CD4-positive, alpha-beta T cell (primary cell): ENCODE results near the gene EIF5AL1. TPM values are rescaled to one million over a fixed set of nuclear protein-coding genes. Genes with fewer than 3 reads are reported as not detected.

Experiments used
- ATAC-seq: fragments of 200-7000 bp; cut with Tn5 transposase; one replicate; pipeline ENCODE4 v1.10.0; 2022; ENCODE audit warnings: mild to moderate bottlenecking; ENCODE audit not compliant: poor library complexity
- CTCF ChIA-PET: fragments of 350-600 bp; sonication (Branson Sonifier 250); formaldehyde crosslinking; loops from one replicate; lab custom pipeline; 2021; ENCODE audit warnings: antibody characterized with exemption, inconsistent platforms; lab: Charles Lee
- POLR2A ChIA-PET: fragments of 350-600 bp; sonication (Branson Sonifier 250); formaldehyde crosslinking; loops from one replicate; lab custom pipeline; 2021; ENCODE audit warnings: antibody characterized with exemption, inconsistent platforms; lab: Charles Lee
- DNase-seq, 14 experiments: peaks; one replicate each; pipeline ENCODE4 v3.0.0-alpha.2; 2013 to 2020; ENCODE audit warnings: mixed read lengths in 2 of 14
- H3K27ac ChIP-seq, 2 donors: one replicate each; pipeline versions ENCODE4 v1.5.1 to v1.7.0; 2013; ENCODE audit warnings: low read length in 2 of 2, low read depth in 1 of 2, mild to moderate bottlenecking in 1 of 2
- H3K27me3 ChIP-seq, 2 experiments: 1 replicate in 1 of 2; 2 replicates in 1 of 2; pipeline versions ENCODE4 v1.6.1 to v1.7.0; 2013; ENCODE audit warnings: low read length in 2 of 2, control low read depth in 1 of 2, mild to moderate bottlenecking in 1 of 2, moderate library complexity in 1 of 2; ENCODE audit not compliant: insufficient read depth in 2 of 2, control insufficient read depth in 1 of 2
- H3K36me3 ChIP-seq: one replicate; pipeline ENCODE4 v1.6.1; 2013; ENCODE audit warnings: low read length, control low read depth; ENCODE audit not compliant: insufficient read depth
- H3K4me1 ChIP-seq: one replicate; pipeline ENCODE4 v1.6.1; 2013; ENCODE audit warnings: low read length, control low read depth; ENCODE audit not compliant: insufficient read depth
- H3K4me3 ChIP-seq: one replicate; pipeline ENCODE4 v1.5.1; 2013; ENCODE audit warnings: mild to moderate bottlenecking, low read length, moderate library complexity
- H3K9me3 ChIP-seq, 2 experiments: 1 replicate in 1 of 2; 2 replicates in 1 of 2; pipeline versions ENCODE4 v1.6.1 to v1.7.0; 2013; ENCODE audit warnings: low read length in 2 of 2, mild to moderate bottlenecking in 2 of 2, control low read depth in 1 of 2, moderate library complexity in 1 of 2; ENCODE audit not compliant: control insufficient read depth in 1 of 2, insufficient read depth in 1 of 2
- H3K27ac Mint-ChIP-seq: one replicate; pipeline ENCODE4 v1.8.0; 2020; ENCODE audit warnings: mixed read lengths
- H3K27me3 Mint-ChIP-seq: one replicate; pipeline ENCODE4 v1.8.0; 2021; ENCODE audit warnings: mixed read lengths
- H3K36me3 Mint-ChIP-seq: one replicate; pipeline ENCODE4 v1.8.0; 2021; ENCODE audit warnings: low read depth, mixed read lengths
- H3K4me1 Mint-ChIP-seq: one replicate; pipeline ENCODE4 v1.8.0; 2021; ENCODE audit warnings: low read depth, mixed read lengths
- H3K4me3 Mint-ChIP-seq: one replicate; pipeline ENCODE4 v1.8.0; 2020; ENCODE audit warnings: mild to moderate bottlenecking, mixed read lengths
- H3K9me3 Mint-ChIP-seq: one replicate; pipeline ENCODE4 v1.8.0; 2020; ENCODE audit warnings: mixed read lengths
- intact Hi-C, 2 experiments: fragments of 100-400 bp; cut with DNase I in 1 of 2; cut with micrococcal nuclease in 1 of 2; formaldehyde crosslinking; loops; one replicate each; pipeline versions ENCODE4 v1.15.1 to v1.9.0; 2023 to 2025; cut with DNase I, micrococcal nuclease
- total RNA-seq, 174 experiments: library from RNA in 2 of 174; stranded (reverse) in 2 of 174; gene quantifications; one replicate each; pipeline ENCODE4 v1.2.3 and lab custom pipeline; 2021 to 2026
- TF ChIP-seq, protein P1 (sequence below): fragments of 200-600 bp; IDR thresholded peaks from one replicate; pipeline ENCODE4 v1.8.0; 2022; ENCODE audit warnings: antibody characterized with exemption, mild to moderate bottlenecking

EIF5AL1 gene
- total RNA-seq, 2 experiments from 2014 or later, result 0.11 to 0.14 TPM

DNA sequence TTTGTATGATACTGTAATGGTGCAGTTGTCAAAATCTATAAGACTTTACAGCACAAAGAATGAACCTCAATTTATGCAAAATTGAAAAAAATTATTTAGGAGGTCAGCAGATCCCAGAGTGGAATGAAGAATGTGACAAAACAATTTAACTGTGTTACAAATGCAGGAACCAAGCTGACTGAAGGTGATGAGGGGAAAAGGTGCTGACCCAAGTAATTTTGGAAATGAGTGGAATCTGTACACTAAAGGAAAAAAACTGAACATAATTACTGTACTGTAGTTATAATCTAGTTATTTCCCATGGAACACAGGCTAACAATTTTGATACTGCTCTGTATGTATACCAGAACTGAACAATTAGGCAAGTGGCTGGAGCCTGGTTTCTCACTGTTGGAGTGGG lies 35.7 kb upstream of the EIF5AL1 start:
- no peaks in the 10 kb centered on the region for H3K36me3 Mint-ChIP-seq
- Histone ChIP-seq H3K4me1 (no peaks in the 10 kb centered on the region), H3K36me3 (no peaks in the 10 kb centered on the region), H3K27ac (no peak overlapping the region), H3K4me3 (no peak overlapping the region), H3K27me3 (peaks cover 3 to 10% of the 10 kb centered on the region in 2 experiments), H3K9me3 (no peaks in the 10 kb centered on the region)
- peaks cover 17% of the 10 kb centered on the region for H3K27me3 Mint-ChIP-seq
- H3K9me3 Mint-ChIP-seq, result no peaks in the 10 kb centered on the region
- intact Hi-C loops, result no loop called here
- no peaks in the 10 kb centered on the region for H3K4me1 Mint-ChIP-seq
- DNase-seq (no peak), ATAC-seq (no peak)
- no peak overlapping the region for H3K27ac Mint-ChIP-seq
- ChIA-PET CTCF (interaction anchor here (1.2 kb wide), 1 partner anchor 9 kb away, joined by 3 read pairs; no protein-coding TSS in a partner anchor), POLR2A (no interaction called here)
- H3K4me3 Mint-ChIP-seq, result no peak overlapping the region
- TF ChIP-seq, protein P1, sequence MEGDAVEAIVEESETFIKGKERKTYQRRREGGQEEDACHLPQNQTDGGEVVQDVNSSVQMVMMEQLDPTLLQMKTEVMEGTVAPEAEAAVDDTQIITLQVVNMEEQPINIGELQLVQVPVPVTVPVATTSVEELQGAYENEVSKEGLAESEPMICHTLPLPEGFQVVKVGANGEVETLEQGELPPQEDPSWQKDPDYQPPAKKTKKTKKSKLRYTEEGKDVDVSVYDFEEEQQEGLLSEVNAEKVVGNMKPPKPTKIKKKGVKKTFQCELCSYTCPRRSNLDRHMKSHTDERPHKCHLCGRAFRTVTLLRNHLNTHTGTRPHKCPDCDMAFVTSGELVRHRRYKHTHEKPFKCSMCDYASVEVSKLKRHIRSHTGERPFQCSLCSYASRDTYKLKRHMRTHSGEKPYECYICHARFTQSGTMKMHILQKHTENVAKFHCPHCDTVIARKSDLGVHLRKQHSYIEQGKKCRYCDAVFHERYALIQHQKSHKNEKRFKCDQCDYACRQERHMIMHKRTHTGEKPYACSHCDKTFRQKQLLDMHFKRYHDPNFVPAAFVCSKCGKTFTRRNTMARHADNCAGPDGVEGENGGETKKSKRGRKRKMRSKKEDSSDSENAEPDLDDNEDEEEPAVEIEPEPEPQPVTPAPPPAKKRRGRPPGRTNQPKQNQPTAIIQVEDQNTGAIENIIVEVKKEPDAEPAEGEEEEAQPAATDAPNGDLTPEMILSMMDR, result no peak

DNA sequence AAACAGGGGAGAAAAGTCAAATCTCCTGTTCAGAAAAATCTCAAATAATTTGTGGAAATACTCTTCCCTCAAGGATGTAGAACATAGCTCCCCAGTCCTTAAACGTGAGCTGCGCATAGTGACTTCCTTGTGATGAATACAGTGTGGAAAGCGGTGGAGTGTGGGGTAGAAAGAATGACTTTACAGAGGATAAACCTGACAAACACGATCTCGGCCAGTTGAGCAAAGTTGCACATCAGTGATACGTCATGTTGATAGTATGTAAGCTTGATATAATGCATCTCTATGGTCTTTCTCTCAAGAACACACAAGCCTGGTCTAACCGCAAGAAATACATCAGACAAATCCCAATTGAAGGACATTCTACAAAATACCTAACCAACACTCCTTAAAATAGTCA lies 34.9 kb upstream of the EIF5AL1 start:
- H3K36me3 Mint-ChIP-seq, result no peaks in the 10 kb centered on the region
- TF ChIP-seq, protein P1, result no peak
- H3K4me3 Mint-ChIP-seq, result no peak overlapping the region
- Histone ChIP-seq H3K27me3 (peaks cover 3 to 10% of the 10 kb centered on the region in 2 experiments), H3K4me1 (no peaks in the 10 kb centered on the region), H3K36me3 (no peaks in the 10 kb centered on the region), H3K4me3 (no peak overlapping the region), H3K9me3 (no peaks in the 10 kb centered on the region), H3K27ac (no peak overlapping the region)
- intact Hi-C loops, result no loop called here
- ATAC-seq (no peak), DNase-seq (no peak)
- ChIA-PET POLR2A (interaction anchor here (0.9 kb wide), 1 partner anchor 31 kb away, joined by 3 read pairs; no protein-coding TSS in a partner anchor), CTCF (interaction anchor here (1.2 kb wide), 1 partner anchor 9 kb away, joined by 3 read pairs; no protein-coding TSS in a partner anchor)
- H3K27ac Mint-ChIP-seq, result no peak overlapping the region
- H3K4me1 Mint-ChIP-seq, result no peaks in the 10 kb centered on the region
- no peaks in the 10 kb centered on the region for H3K9me3 Mint-ChIP-seq
- peaks cover 17% of the 10 kb centered on the region for H3K27me3 Mint-ChIP-seq

DNA sequence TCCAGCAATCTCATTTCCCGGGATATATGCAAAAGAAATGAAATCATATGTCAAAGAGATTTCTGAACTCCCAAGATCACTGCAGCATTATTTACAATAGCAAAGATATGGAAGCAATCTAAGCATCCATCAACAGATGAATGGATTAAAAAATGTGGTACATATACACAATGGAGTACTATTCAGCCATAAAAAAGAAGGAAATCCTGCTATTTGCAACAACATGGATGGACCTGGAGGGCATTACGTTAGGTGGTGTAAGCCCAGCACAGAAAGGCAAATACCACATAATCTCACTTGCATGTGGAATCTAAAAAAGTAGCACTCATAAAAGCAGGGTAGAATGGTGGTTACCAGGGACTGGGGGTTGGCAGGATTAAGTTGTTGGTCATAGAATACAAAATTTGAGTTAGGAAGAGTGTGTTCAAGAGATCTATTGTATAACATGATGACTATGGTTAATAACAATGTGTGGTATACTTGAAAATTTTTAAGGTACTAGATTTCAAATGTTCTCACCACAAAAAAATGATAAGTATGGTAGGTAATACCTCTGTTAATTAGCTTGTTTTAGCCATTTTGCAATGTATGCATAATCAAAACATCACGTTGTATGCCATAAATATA lies 32.9 kb upstream of the EIF5AL1 start:
- ATAC-seq (no peak), DNase-seq (no peak)
- Histone ChIP-seq H3K4me1 (no peaks in the 10 kb centered on the region), H3K27ac (no peak overlapping the region), H3K4me3 (no peak overlapping the region), H3K9me3 (no peaks in the 10 kb centered on the region), H3K36me3 (no peaks in the 10 kb centered on the region), H3K27me3 (peaks cover 3 to 10% of the 10 kb centered on the region in 2 experiments)
- ChIA-PET CTCF (no interaction called here), POLR2A (no interaction called here)
- TF ChIP-seq, protein P1, result no peak
- intact Hi-C loops, result no loop called here
- no peaks in the 10 kb centered on the region for H3K9me3 Mint-ChIP-seq
- no peaks in the 10 kb centered on the region for H3K36me3 Mint-ChIP-seq
- H3K27ac Mint-ChIP-seq, result no peak overlapping the region
- H3K4me3 Mint-ChIP-seq, result no peak overlapping the region
- no peaks in the 10 kb centered on the region for H3K4me1 Mint-ChIP-seq
- peaks cover 17% of the 10 kb centered on the region for H3K27me3 Mint-ChIP-seq
